BJ (cell line): ENCODE measurements around the gene KDM8. TPM values are rescaled to one million over a fixed set of nuclear protein-coding genes. Genes with fewer than 3 reads are reported as not detected.

Experiments
- CTCF ChIA-PET: fragments of 350-600 bp; formaldehyde crosslinking; extraction: SDS; loops from one replicate; lab custom pipeline; 2021; ENCODE audit warnings: antibody characterized with exemption, inconsistent platforms; lab: Yijun Ruan, JAX
- POLR2A ChIA-PET: fragments of 300-600 bp; sonication (Branson Sonifier 250); formaldehyde crosslinking; extraction: SDS; loops from one replicate; lab custom pipeline; 2021; ENCODE audit warnings: antibody characterized with exemption; lab: Charles Lee
- DNase-seq: peaks from one replicate; pipeline ENCODE4 v3.0.0-alpha.2; 2011; ENCODE audit warnings: low read depth
- H3K27me3 ChIP-seq: 2 replicates; pipeline ENCODE4 v1.6.0; 2011; ENCODE audit warnings: low read length; ENCODE audit not compliant: control insufficient read depth, insufficient read depth
- H3K36me3 ChIP-seq: 2 replicates; pipeline ENCODE4 v1.5.1; 2011; ENCODE audit warnings: low read length; ENCODE audit not compliant: control insufficient read depth, insufficient read depth
- H3K4me3 ChIP-seq: 2 replicates; pipeline ENCODE4 v1.5.1; 2011; ENCODE audit warnings: low read depth, mild to moderate bottlenecking, control low read depth, low read length
- CTCF ChIP-seq: IDR thresholded peaks from 2 replicates; pipeline ENCODE4 v1.5.1; 2011; ENCODE audit warnings: low read depth, mild to moderate bottlenecking, control low read depth, inconsistent platforms, low read length, moderate library complexity; ENCODE audit not compliant: insufficient read depth
- polyA plus RNA-seq: library from polyadenylated mRNA; depleted of rRNA; stranded (reverse); fragments of >200 nt; gene quantifications from 2 replicates; pipeline ENCODE4 v1.2.3, GENCODE V29; 2011

KDM8 gene
- polyA plus RNA-seq, 1 experiment, result 3.7 TPM

GRCh38 chr16:27232061-27232900 is 29.0 kb downstream of the KDM8 start:
- ChIA-PET CTCF (interaction anchor here (3.6 to 17.5 kb wide), 2 partner anchors 9 to 137 kb away, joined by 50 to 206 read pairs; no protein-coding TSS in a partner anchor), POLR2A (no interaction called here)
- Histone ChIP-seq H3K27me3 (no peaks in the 10 kb centered on the region), H3K4me3 (no peak overlapping the region), H3K36me3 (peaks cover 25% of the 10 kb centered on the region)
- DNase-seq, result no peak
- no peak for TF ChIP-seq CTCF

- POLR2A ChIA-PET, result no interaction called here
- H3K36me3 ChIP-seq, result peaks cover 25% of the 10 kb centered on the region
- no peak overlapping the region for H3K4me3 ChIP-seq
- DNase-seq, result no peak
- no peak for TF ChIP-seq CTCF
- H3K27me3 ChIP-seq, result no peaks in the 10 kb centered on the region
- CTCF ChIA-PET, result interaction anchor here (1.9 to 17.5 kb wide), 3 partner anchors 10 to 136 kb away, joined by 10 to 206 read pairs (median 50); no protein-coding TSS in a partner anchor
Measured at GRCh38 chr16:27232901-27233625, 29.7 kb downstream of the KDM8 start.

GRCh38 chr16:27233731-27234130 is 30.4 kb downstream of the KDM8 start:
- POLR2A ChIA-PET, result no interaction called here

GRCh38 chr16:27234171-27234570 is 30.8 kb downstream of the KDM8 start:
- TF ChIP-seq CTCF, result no peak
- DNase-seq, result no peak
- Histone ChIP-seq H3K36me3 (peaks cover 22% of the 10 kb centered on the region), H3K27me3 (no peaks in the 10 kb centered on the region), H3K4me3 (no peak overlapping the region)
- ChIA-PET CTCF (interaction anchor here (0.6 to 17.5 kb wide), 22 partner anchors 9 to 144 kb away, joined by 3 to 206 read pairs (median 6); no protein-coding TSS in a partner anchor), POLR2A (no interaction called here)

More at GRCh38 chr16:27233731-27234130, 30.4 kb downstream of the KDM8 start:
- no peak overlapping the region for H3K4me3 ChIP-seq
- TF ChIP-seq CTCF, result no peak
- CTCF ChIA-PET, result interaction anchor here (0.6 to 17.5 kb wide), 12 partner anchors 10 to 141 kb away, joined by 3 to 206 read pairs (median 8); no protein-coding TSS in a partner anchor
- peaks cover 25% of the 10 kb centered on the region for H3K36me3 ChIP-seq
- no peak for DNase-seq
- H3K27me3 ChIP-seq, result no peaks in the 10 kb centered on the region
